PC-3 (cell line): Measurements from ENCODE around the gene USP17L26.

Source experiments
- EZH2 ChIP-seq: fragments of 300-600 bp; sonication (generic); IDR thresholded peaks from one replicate; pipeline ENCODE4 v1.6.1; 2017; ENCODE audit warnings: antibody characterized with exemption, mild to moderate bottlenecking, low read length; ENCODE audit not compliant: unreplicated experiment
- EZH2phosphoT487 ChIP-seq: fragments of 300-600 bp; sonication (generic); IDR thresholded peaks from 2 replicates; pipeline ENCODE4 v1.6.1; 2018; ENCODE audit warnings: mild to moderate bottlenecking, antibody characterized with exemption, low read length, borderline replicate concordance
- TF ChIP-seq, protein P1 (sequence below): fragments of 300-600 bp; sonication (generic); conservative IDR thresholded peaks from 2 replicates; pipeline ENCODE4 v1.5.1; 2017; ENCODE audit warnings: antibody characterized with exemption, low read depth, mild to moderate bottlenecking, low read length

DNA sequence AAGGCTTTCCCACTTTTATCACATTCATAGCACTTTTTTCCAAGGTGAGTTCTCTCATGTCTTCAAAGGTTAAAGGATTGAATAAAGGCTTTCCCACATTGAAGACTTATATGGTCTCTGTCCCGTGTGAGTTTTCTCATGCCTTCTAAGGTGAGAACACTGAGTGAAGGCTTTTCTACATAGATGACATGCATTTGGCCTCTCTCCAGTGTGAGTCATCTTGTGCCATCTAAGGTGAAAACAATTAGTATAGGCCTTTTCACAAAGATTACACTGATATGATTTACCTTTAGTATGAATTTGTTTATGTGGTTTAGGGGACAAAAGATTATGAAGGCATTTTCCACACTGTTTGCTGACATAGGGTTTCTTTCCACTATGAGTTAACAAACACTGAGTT is 49.7 kb downstream of the USP17L26 start:
- TF ChIP-seq, protein P1, sequence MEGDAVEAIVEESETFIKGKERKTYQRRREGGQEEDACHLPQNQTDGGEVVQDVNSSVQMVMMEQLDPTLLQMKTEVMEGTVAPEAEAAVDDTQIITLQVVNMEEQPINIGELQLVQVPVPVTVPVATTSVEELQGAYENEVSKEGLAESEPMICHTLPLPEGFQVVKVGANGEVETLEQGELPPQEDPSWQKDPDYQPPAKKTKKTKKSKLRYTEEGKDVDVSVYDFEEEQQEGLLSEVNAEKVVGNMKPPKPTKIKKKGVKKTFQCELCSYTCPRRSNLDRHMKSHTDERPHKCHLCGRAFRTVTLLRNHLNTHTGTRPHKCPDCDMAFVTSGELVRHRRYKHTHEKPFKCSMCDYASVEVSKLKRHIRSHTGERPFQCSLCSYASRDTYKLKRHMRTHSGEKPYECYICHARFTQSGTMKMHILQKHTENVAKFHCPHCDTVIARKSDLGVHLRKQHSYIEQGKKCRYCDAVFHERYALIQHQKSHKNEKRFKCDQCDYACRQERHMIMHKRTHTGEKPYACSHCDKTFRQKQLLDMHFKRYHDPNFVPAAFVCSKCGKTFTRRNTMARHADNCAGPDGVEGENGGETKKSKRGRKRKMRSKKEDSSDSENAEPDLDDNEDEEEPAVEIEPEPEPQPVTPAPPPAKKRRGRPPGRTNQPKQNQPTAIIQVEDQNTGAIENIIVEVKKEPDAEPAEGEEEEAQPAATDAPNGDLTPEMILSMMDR: no peak
- no peak for TF ChIP-seq EZH2phosphoT487
- TF ChIP-seq EZH2: no peak
